Esophagus squamous epithelium (tissue), 5 donors: ENCODE results near the gene BTG2. TPM values are rescaled to one million over a fixed set of nuclear protein-coding genes. Genes with fewer than 3 reads are reported as not detected.

Source experiments
- DNase-seq: peaks from one replicate; lab custom pipeline; 2025; lab: John Stamatoyannopoulos, UW
- H3K27ac ChIP-seq, 4 donors: fragments of 200-600 bp; sonication (generic); one replicate each; pipeline ENCODE4 v1.5.1; 2016 to 2019; ENCODE audit warnings: mild to moderate bottlenecking in 1 of 4
- H3K27me3 ChIP-seq, 4 donors: fragments of 200-600 bp; sonication (generic); 1 replicate in 3 of 4; 2 replicates in 1 of 4; pipeline versions ENCODE4 v1.5.1 to v1.6.0; 2017 to 2021; ENCODE audit warnings: antibody characterized with exemption in 1 of 4
- H3K36me3 ChIP-seq, 3 donors: fragments of 200-600 bp; sonication (generic); one replicate each; pipeline ENCODE4 v1.5.1; 2016 to 2019
- H3K4me1 ChIP-seq, 3 donors: fragments of 200-600 bp; sonication (generic); one replicate each; pipeline ENCODE4 v1.5.1; 2017 to 2019
- H3K4me3 ChIP-seq, 4 donors: fragments of 200-600 bp; sonication (generic); 1 replicate in 3 of 4; 2 replicates in 1 of 4; pipeline ENCODE4 v1.5.1; 2016 to 2019; ENCODE audit warnings: mild to moderate bottlenecking in 2 of 4, moderate library complexity in 1 of 4
- H3K9me3 ChIP-seq, 3 donors: fragments of 200-600 bp; sonication (generic); one replicate each; pipeline ENCODE4 v1.5.1; 2016 to 2019
- CTCF ChIP-seq, 6 experiments: fragments of 450-650 bp in 4 of 6; fragments of 200-600 bp in 2 of 6; sonication (generic) in 2 of 6; IDR thresholded peaks; one replicate each; pipeline ENCODE4 v1.5.1; 2016 to 2019; ENCODE audit warnings: antibody characterized with exemption in 6 of 6, mild to moderate bottlenecking in 4 of 6, moderate library complexity in 4 of 6
- POLR2A ChIP-seq, 4 donors: fragments of 450-650 bp; IDR thresholded peaks; one replicate each; pipeline ENCODE4 v1.6.1; 2017; ENCODE audit warnings: antibody characterized with exemption in 4 of 4, mild to moderate bottlenecking in 4 of 4, moderate library complexity in 3 of 4
- WGBS, 2 donors: methylation state at CpG; one replicate each; pipeline ENCODE4 v1.1.5; 2018; 5-methylcytosine and 5-hydroxymethylcytosine counted together
- intact Hi-C: fragments of 100-400 bp; cut with DNase I; formaldehyde crosslinking; loops from one replicate; pipeline ENCODE4 v1.15.0; 2022
- total RNA-seq, 4 donors: library from RNA; depleted of rRNA; stranded (reverse); fragments of >200 nt; gene quantifications; one replicate each; pipeline ENCODE4 v1.1.0, GENCODE V29; 2016
- donor health status: DM: yes; HTN: yes; CAD: no.

The BTG2 gene
- total RNA-seq, 4 donors from 2014 or later, result 29.7 to 46.2 (median 41.3) TPM

- DNase-seq, result peak; percentile 33
- TF ChIP-seq CTCF (IDR thresholded peaks at IDR 0.05) (peak in 3 of 6 experiments; percentile 3 to 27 (median 18)), POLR2A (IDR thresholded peaks at IDR 0.05) (peak in 2 of 4 donors; percentile 51 to 65)
- Histone ChIP-seq H3K4me1 (peaks cover 31 to 75% (median 38%) of the 10 kb centered on the region in 3 donors), H3K27me3 (no peaks in the 10 kb centered on the region), H3K4me3 (peak overlapping the region; percentile 88 to 96 (median 93)), H3K36me3 (peaks cover 5 to 43% (median 11%) of the 10 kb centered on the region in 3 donors), H3K27ac (peak overlapping the region; percentile 97 to 99 (median 99)), H3K9me3 (no peaks in the 10 kb centered on the region)
- WGBS, 2 donors, result 0% methylated on average over 3 to 9 of the region's 22 CpGs
- intact Hi-C loops, result loop anchor here (5.0 kb wide), 1 partner anchor 34 kb away; no protein-coding TSS in a partner anchor
Measured at GRCh38 chr1:203306089-203306964, 1.0 kb downstream of the BTG2 start.

DNA sequence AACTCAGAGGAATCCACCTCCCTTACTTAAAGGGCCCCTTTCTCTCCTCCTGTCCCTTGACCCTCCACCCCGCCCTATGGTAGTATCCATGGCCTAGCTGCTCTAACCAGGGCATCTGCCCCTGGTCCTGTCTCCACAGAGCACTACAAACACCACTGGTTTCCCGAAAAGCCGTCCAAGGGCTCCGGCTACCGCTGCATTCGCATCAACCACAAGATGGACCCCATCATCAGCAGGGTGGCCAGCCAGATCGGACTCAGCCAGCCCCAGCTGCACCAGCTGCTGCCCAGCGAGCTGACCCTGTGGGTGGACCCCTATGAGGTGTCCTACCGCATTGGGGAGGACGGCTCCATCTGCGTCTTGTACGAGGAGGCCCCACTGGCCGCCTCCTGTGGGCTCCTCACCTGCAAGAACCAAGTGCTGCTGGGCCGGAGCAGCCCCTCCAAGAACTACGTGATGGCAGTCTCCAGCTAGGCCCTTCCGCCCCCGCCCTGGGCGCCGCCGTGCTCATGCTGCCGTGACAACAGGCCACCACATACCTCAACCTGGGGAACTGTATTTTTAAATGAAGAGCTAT is 1.7 kb downstream of the BTG2 start:
- intact Hi-C loops, result loop anchor here (5.0 kb wide), 1 partner anchor 35 kb away; no protein-coding TSS in a partner anchor
- Histone ChIP-seq H3K9me3 (no peaks in the 10 kb centered on the region), H3K36me3 (peaks cover 5 to 43% (median 11%) of the 10 kb centered on the region in 3 donors), H3K27ac (peak overlapping the region; percentile 97 to 99 (median 99)), H3K4me3 (peak overlapping the region; percentile 88 to 96 (median 93)), H3K27me3 (no peaks in the 10 kb centered on the region), H3K4me1 (peaks cover 31 to 74% (median 35%) of the 10 kb centered on the region in 3 donors)
- TF ChIP-seq CTCF (IDR thresholded peaks at IDR 0.05) (no peak), POLR2A (IDR thresholded peaks at IDR 0.05) (no peak)
- no peak for DNase-seq
- 11 to 16% methylated on average over 6 to 12 of the region's 21 CpGs for WGBS, 2 donors

DNA sequence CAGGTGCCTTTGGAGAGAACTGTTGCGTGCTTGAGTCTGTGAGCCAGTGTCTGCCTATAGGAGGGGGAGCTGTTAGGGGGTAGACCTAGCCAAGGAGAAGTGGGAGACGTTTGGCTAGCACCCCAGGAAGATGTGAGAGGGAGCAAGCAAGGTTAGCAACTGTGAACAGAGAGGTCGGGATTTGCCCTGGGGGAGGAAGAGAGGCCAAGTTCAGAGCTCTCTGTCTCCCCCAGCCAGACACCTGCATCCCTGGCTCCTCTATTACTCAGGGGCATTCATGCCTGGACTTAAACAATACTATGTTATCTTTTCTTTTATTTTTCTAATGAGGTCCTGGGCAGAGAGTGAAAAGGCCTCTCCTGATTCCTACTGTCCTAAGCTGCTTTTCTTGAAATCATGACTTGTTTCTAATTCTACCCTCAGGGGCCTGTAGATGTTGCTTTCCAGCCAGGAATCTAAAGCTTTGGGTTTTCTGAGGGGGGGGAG is 2.4 kb downstream of the BTG2 start:
- H3K4me3 ChIP-seq, result peak overlapping the region; percentile 88 to 96 (median 93)
- H3K27ac ChIP-seq, result peak overlapping the region; percentile 72 to 99 (median 99)
- H3K27me3 ChIP-seq, result no peaks in the 10 kb centered on the region
- TF ChIP-seq CTCF (IDR thresholded peaks at IDR 0.05) (no peak), POLR2A (IDR thresholded peaks at IDR 0.05) (no peak)
- H3K9me3 ChIP-seq, result no peaks in the 10 kb centered on the region
- intact Hi-C loops, result loop anchor here (5.0 kb wide), 1 partner anchor 35 kb away; no protein-coding TSS in a partner anchor
- no peak for DNase-seq
- WGBS, 2 donors, result 13 to 20% methylated on average over 3 of the region's 3 CpGs
- peaks cover 31 to 74% (median 35%) of the 10 kb centered on the region in 3 donors for H3K4me1 ChIP-seq
- H3K36me3 ChIP-seq, result peaks cover 5 to 43% (median 11%) of the 10 kb centered on the region in 3 donors

DNA sequence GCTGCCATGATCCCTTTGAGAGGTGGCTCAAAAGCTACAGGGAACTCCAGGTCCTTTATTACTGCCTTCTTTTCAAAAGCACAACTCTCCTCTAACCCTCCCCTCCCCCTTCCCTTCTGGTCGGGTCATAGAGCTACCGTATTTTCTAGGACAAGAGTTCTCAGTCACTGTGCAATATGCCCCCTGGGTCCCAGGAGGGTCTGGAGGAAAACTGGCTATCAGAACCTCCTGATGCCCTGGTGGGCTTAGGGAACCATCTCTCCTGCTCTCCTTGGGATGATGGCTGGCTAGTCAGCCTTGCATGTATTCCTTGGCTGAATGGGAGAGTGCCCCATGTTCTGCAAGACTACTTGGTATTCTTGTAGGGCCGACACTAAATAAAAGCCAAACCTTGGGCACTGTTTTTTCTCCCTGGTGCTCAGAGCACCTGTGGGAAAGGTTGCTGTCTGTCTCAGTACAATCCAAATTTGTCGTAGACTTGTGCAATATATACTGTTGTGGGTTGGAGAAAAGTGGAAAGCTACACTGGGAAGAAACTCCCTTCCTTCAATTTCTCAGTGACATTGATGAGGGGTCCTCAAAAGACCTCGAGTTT is 3.1 kb downstream of the BTG2 start:
- no peak for TF ChIP-seq POLR2A (IDR thresholded peaks at IDR 0.05)
- no peak for TF ChIP-seq CTCF (IDR thresholded peaks at IDR 0.05)
- peak overlapping the region in 3 of 4 donors; percentile 88 to 96 (median 90) for H3K4me3 ChIP-seq
- peaks cover 31 to 69% (median 35%) of the 10 kb centered on the region in 3 donors for H3K4me1 ChIP-seq
- intact Hi-C loops, result loop anchor here (5.0 kb wide), 1 partner anchor 36 kb away; no protein-coding TSS in a partner anchor
- no peak for DNase-seq
- H3K27me3 ChIP-seq, result no peaks in the 10 kb centered on the region
- H3K27ac ChIP-seq, result peak overlapping the region; percentile 72 to 99 (median 99)
- no peaks in the 10 kb centered on the region for H3K9me3 ChIP-seq
- peaks cover 5 to 43% (median 11%) of the 10 kb centered on the region in 3 donors for H3K36me3 ChIP-seq
- 26 to 33% methylated on average over 4 to 5 of the region's 5 CpGs for WGBS, 2 donors
